Measurements from ENCODE around the gene MAML3. TPM values are rescaled to one million over a fixed set of nuclear protein-coding genes. Genes with fewer than 3 reads are reported as not detected.

The MAML3 gene
- total RNA-seq, 4 donors from 2014 or later: 21.2 to 28.4 (median 22.1) TPM

- TF ChIP-seq POLR2A (IDR thresholded peaks at IDR 0.05) (no peak), CTCF (IDR thresholded peaks at IDR 0.05) (no peak)
- no peak overlapping the region for H3K4me3 ChIP-seq (ENCODE audit: low read depth, poor library complexity, severe bottlenecking)
- intact Hi-C loops (cut with DNase I; ENCODE audit: low total_unique reads): no loop called here
- WGBS, 2 donors: 79 to 80% methylated on average over 3 of the region's 3 CpGs
- no peak for DNase-seq (ENCODE audit: low spot score in 2 of 2)
Measured at GRCh38 chr4:140038031-140038533, 115.9 kb downstream of the MAML3 start.

- 76 to 78% methylated on average over 6 of the region's 6 CpGs for WGBS, 2 donors
- no peak for TF ChIP-seq CTCF (IDR thresholded peaks at IDR 0.05)
- TF ChIP-seq POLR2A (IDR thresholded peaks at IDR 0.05): no peak
- intact Hi-C loops (cut with DNase I; ENCODE audit: low total_unique reads): no loop called here
- H3K4me3 ChIP-seq (ENCODE audit: low read depth, poor library complexity, severe bottlenecking): no peak overlapping the region
- DNase-seq (ENCODE audit: low spot score in 2 of 2): no peak
Measured at GRCh38 chr4:140037353-140038030, 116.5 kb downstream of the MAML3 start.

GRCh38 chr4:140031706-140032105 lies 122.3 kb downstream of the MAML3 start:
- intact Hi-C loops (cut with DNase I; ENCODE audit: low total_unique reads): no loop called here
- DNase-seq (ENCODE audit: low spot score in 2 of 2): no peak
- no peak overlapping the region for H3K4me3 ChIP-seq (ENCODE audit: low read depth, poor library complexity, severe bottlenecking)
- 79 to 83% methylated on average over 2 of the region's 2 CpGs for WGBS, 2 donors
- no peak for TF ChIP-seq POLR2A (IDR thresholded peaks at IDR 0.05)
- TF ChIP-seq CTCF (IDR thresholded peaks at IDR 0.05): no peak

GRCh38 chr4:140031061-140031460 lies 122.9 kb downstream of the MAML3 start:
- no peak for DNase-seq (ENCODE audit: low spot score in 2 of 2)
- intact Hi-C loops (cut with DNase I; ENCODE audit: low total_unique reads): no loop called here
- H3K4me3 ChIP-seq (ENCODE audit: low read depth, poor library complexity, severe bottlenecking): no peak overlapping the region
- TF ChIP-seq POLR2A (IDR thresholded peaks at IDR 0.05): no peak
- WGBS, 2 donors: 93 to 96% methylated on average over 6 of the region's 6 CpGs

GRCh38 chr4:140028676-140029517 lies 125.1 kb downstream of the MAML3 start:
- WGBS, 2 donors: 77 to 81% methylated on average over 6 of the region's 6 CpGs
- DNase-seq (ENCODE audit: low spot score in 2 of 2): no peak
- intact Hi-C loops (cut with DNase I; ENCODE audit: low total_unique reads): no loop called here
- H3K4me3 ChIP-seq (ENCODE audit: low read depth, poor library complexity, severe bottlenecking): no peak overlapping the region
- TF ChIP-seq POLR2A (IDR thresholded peaks at IDR 0.05): no peak
- no peak for TF ChIP-seq CTCF (IDR thresholded peaks at IDR 0.05)

GRCh38 chr4:140028101-140028500 lies 125.9 kb downstream of the MAML3 start:
- H3K4me3 ChIP-seq (ENCODE audit: low read depth, poor library complexity, severe bottlenecking): no peak overlapping the region
- intact Hi-C loops (cut with DNase I; ENCODE audit: low total_unique reads): no loop called here
- TF ChIP-seq CTCF (IDR thresholded peaks at IDR 0.05) (no peak), POLR2A (IDR thresholded peaks at IDR 0.05) (no peak)
- no peak for DNase-seq (ENCODE audit: low spot score in 2 of 2)
- 81 to 100% methylated on average over 1 of the region's 1 CpG for WGBS, 2 donors

All from lower leg skin (tissue), 4 donors.